Measurements from ENCODE around the gene TBC1D24.

GRCh38 chr16:2523801-2524231 lies 48.9 kb downstream of the TBC1D24 start:
- TF ChIP-seq CTCF (IDR thresholded peaks at IDR 0.05) (no peak), EP300 (IDR thresholded peaks at IDR 0.05) (no peak), POLR2A (IDR thresholded peaks at IDR 0.05) (no peak), POLR2AphosphoS5 (IDR thresholded peaks at IDR 0.05) (no peak)

Data from stomach (tissue), 4 donors.